Endothelial cell of umbilical vein (primary cell): Measurements from ENCODE around the gene ADAM8.

Experiments used
- JUN ChIP-seq: IDR thresholded peaks from 2 replicates; pipeline ENCODE4 v1.6.1; 2011; ENCODE audit warnings: borderline replicate concordance, low read depth; ENCODE audit not compliant: insufficient read length, insufficient read depth
- POLR2A ChIP-seq: IDR thresholded peaks from 2 replicates; pipeline ENCODE4 v1.6.1; 2012; ENCODE audit warnings: low read depth, mild to moderate bottlenecking, control low read depth, low read length

- TF ChIP-seq POLR2A (no peak), JUN (no peak)
Measured at GRCh38 chr10:133309100-133309719, 32.5 kb upstream of the ADAM8 start.
